GM12878 (cell line): Measurements from ENCODE around the gene USP51. TPM values are rescaled to one million over a fixed set of nuclear protein-coding genes. Genes with fewer than 3 reads are reported as not detected.
A peak's percentile ranks its signal among the peaks of the same experiment; 100 is the strongest.

ENCODE experiments used
- EGR1 ChIP-seq, 2 experiments: IDR thresholded peaks; 1 replicate in 1 of 2; 2 replicates in 1 of 2; pipeline ENCODE4 v1.6.1; 2011 to 2012; ENCODE audit warnings: low read depth in 2 of 2, low read length in 2 of 2, borderline replicate concordance in 1 of 2, mild to moderate bottlenecking in 1 of 2, moderate library complexity in 1 of 2
- RAD51 ChIP-seq: fragments of 450-650 bp; IDR thresholded peaks from 2 replicates; pipeline ENCODE4 v1.6.1; 2016; ENCODE audit warnings: moderate library complexity, mild to moderate bottlenecking, inconsistent platforms
- polyA plus RNA-seq, 11 experiments: library from polyadenylated mRNA; depleted of rRNA in 4 of 11; unstranded in 6 of 11; stranded (reverse) in 5 of 11; fragments of >200 nt; fragmentation: Nextera tagmentation in 4 of 11; fragmentation: Illumina TruSeq in 1 of 11; extraction: Ambion mirVana in 4 of 11; extraction: Trizol in 1 of 11; gene quantifications; 1 replicate in 1 of 11; 2 replicates in 10 of 11; pipeline versions ENCODE4 v1.2.1 to v1.2.3, GENCODE V29; 2011 to 2016; ENCODE audit warnings: inconsistent platforms in 2 of 11, missing spikeins in 2 of 11, low read depth in 1 of 11
- total RNA-seq, 4 experiments: library from RNA; depleted of rRNA in 3 of 4; stranded (reverse); fragments of >200 nt in 3 of 4; fragmentation: Illumina TruSeq in 1 of 4; extraction: Trizol in 1 of 4; gene quantifications; 2 replicates each; pipeline versions ENCODE4 v1.2.1 to v1.2.3, GENCODE V29; 2013 to 2021
- TF ChIP-seq, protein P1 (sequence below), 3 experiments: IDR thresholded peaks in 2 of 3; conservative IDR thresholded peaks in 1 of 3; 2 replicates each; pipeline ENCODE4 v1.5.1; 2011; ENCODE audit warnings: low read depth in 3 of 3, low read length in 3 of 3, mild to moderate bottlenecking in 3 of 3, control low read depth in 2 of 3, moderate library complexity in 2 of 3, inconsistent platforms in 1 of 3, mixed read lengths in 1 of 3; ENCODE audit not compliant: control insufficient read depth in 2 of 3, insufficient read depth in 1 of 3; ENCODE audit errors: extremely low read depth in 1 of 3
- TF ChIP-seq, protein P2 (sequence below): fragments of 450-650 bp; formaldehyde crosslinking; IDR thresholded peaks from 2 replicates; pipeline ENCODE4 v1.5.0; 2022; ENCODE audit warnings: mild to moderate bottlenecking, missing genetic modification characterization
- TF ChIP-seq, protein P3 (sequence below): fragments of 450-650 bp; IDR thresholded peaks from 2 replicates; pipeline ENCODE4 v1.6.1; 2014; ENCODE audit warnings: mild to moderate bottlenecking

Gene USP51
- total and polyA plus RNA-seq, 10 of the 15 experiments (the other 5 are each of a cell fraction or from before 2014, with no cell fraction given) = 0.52 to 1.7 (median 1.2) TPM

DNA sequence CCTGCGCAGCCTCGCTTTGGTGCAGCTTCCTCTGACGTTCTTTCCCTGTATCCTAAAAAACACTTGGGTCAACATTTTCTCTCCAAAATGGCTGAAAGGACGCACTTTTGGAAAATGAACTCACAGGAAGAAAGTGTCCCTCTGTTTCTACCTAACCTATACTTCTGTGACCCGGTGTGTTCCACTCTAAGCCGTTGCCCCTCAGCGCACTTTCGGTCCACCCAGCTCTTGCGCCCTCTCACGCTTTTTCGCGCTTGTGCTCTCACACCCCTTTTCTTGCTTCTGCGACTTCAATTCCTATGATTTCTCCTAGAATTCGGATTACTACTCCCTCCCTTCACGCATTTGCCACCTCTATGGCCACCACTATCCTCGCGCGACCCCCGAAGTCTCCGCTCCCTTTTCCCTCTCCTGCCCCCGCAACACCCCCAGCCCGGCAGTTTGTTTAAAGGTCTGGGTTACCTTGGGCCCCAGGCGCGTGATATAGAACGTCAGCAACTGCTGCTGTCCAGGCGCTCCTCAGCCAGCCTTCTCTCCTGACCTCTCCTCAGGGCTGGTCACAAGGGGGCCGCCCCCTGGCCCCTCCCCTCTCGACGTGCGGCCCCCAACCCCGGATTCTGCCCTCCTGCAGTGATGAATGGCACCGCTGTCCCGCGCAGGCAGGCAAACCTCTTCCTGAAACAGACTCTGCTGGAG, at the start of gene USP51 (continued):
- TF ChIP-seq, protein P1, sequence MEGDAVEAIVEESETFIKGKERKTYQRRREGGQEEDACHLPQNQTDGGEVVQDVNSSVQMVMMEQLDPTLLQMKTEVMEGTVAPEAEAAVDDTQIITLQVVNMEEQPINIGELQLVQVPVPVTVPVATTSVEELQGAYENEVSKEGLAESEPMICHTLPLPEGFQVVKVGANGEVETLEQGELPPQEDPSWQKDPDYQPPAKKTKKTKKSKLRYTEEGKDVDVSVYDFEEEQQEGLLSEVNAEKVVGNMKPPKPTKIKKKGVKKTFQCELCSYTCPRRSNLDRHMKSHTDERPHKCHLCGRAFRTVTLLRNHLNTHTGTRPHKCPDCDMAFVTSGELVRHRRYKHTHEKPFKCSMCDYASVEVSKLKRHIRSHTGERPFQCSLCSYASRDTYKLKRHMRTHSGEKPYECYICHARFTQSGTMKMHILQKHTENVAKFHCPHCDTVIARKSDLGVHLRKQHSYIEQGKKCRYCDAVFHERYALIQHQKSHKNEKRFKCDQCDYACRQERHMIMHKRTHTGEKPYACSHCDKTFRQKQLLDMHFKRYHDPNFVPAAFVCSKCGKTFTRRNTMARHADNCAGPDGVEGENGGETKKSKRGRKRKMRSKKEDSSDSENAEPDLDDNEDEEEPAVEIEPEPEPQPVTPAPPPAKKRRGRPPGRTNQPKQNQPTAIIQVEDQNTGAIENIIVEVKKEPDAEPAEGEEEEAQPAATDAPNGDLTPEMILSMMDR (IDR thresholded peaks at IDR 0.05 in 2 of 3, conservative IDR thresholded peaks at IDR 0.05 in 1 of 3; ENCODE audit: control insufficient read depth in 2 of 3, extremely low read depth in 1 of 3, insufficient read depth in 1 of 3, low read depth in 3 of 3, low read length in 3 of 3) = peak in 1 of 3 experiments; percentile 10; a peak in 1 of 6 replicates
- TF ChIP-seq, protein P2, sequence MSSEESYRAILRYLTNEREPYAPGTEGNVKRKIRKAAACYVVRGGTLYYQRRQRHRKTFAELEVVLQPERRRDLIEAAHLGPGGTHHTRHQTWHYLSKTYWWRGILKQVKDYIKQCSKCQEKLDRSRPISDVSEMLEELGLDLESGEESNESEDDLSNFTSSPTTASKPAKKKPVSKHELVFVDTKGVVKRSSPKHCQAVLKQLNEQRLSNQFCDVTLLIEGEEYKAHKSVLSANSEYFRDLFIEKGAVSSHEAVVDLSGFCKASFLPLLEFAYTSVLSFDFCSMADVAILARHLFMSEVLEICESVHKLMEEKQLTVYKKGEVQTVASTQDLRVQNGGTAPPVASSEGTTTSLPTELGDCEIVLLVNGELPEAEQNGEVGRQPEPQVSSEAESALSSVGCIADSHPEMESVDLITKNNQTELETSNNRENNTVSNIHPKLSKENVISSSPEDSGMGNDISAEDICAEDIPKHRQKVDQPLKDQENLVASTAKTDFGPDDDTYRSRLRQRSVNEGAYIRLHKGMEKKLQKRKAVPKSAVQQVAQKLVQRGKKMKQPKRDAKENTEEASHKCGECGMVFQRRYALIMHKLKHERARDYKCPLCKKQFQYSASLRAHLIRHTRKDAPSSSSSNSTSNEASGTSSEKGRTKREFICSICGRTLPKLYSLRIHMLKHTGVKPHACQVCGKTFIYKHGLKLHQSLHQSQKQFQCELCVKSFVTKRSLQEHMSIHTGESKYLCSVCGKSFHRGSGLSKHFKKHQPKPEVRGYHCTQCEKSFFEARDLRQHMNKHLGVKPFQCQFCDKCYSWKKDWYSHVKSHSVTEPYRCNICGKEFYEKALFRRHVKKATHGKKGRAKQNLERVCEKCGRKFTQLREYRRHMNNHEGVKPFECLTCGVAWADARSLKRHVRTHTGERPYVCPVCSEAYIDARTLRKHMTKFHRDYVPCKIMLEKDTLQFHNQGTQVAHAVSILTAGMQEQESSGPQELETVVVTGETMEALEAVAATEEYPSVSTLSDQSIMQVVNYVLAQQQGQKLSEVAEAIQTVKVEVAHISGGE (CRISPR knock-in tag) = no peak
- TF ChIP-seq RAD51 = 0 out of 2 replicates have a peak, but pooled peaks have one; percentile 16
- TF ChIP-seq, protein P3, sequence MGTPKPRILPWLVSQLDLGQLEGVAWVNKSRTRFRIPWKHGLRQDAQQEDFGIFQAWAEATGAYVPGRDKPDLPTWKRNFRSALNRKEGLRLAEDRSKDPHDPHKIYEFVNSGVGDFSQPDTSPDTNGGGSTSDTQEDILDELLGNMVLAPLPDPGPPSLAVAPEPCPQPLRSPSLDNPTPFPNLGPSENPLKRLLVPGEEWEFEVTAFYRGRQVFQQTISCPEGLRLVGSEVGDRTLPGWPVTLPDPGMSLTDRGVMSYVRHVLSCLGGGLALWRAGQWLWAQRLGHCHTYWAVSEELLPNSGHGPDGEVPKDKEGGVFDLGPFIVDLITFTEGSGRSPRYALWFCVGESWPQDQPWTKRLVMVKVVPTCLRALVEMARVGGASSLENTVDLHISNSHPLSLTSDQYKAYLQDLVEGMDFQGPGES = no peak
- 0 out of 3 replicates have a peak, but pooled peaks of 1 of the 2 experiments have one; percentile 30 for TF ChIP-seq EGR1 (IDR thresholded peaks at IDR 0.05; ENCODE audit: borderline replicate concordance in 1 of 2, low read depth in 2 of 2, low read length in 2 of 2)
- TF ChIP-seq, all 136 proteins: peak for 7
